Activated T-cell treated with anti-CD3 and anti-CD28 coated beads for 4 hours (primary cell): ENCODE measurements around the gene BTG1.
"Not testable (repeated sequence)": the region's sequence is repeated elsewhere in the genome, so short reads cannot be mapped to it uniquely, and the experiment has no call there.

ENCODE experiments used
- DNase-seq: peaks from one replicate; pipeline ENCODE4 v3.0.0-alpha.2; 2020

BTG1 gene

GRCh38 chr12:92147491-92147890 is 1.8 kb upstream of the BTG1 start:
- DNase-seq = no peak

- DNase-seq = no peak
These were observed 1.0 kb upstream of the BTG1 start for GRCh38 chr12:92146497-92147224.

- DNase-seq = peak; percentile 56
These were observed 240 bp downstream of the BTG1 start for GRCh38 chr12:92145481-92145730.

GRCh38 chr12:92144631-92145480 is 790 bp downstream of the BTG1 start:
- peak; percentile 38 for DNase-seq

GRCh38 chr12:92143686-92144630 is 1.7 kb downstream of the BTG1 start:
- DNase-seq = peak; percentile 51

- DNase-seq = no peak
These were observed 2.4 kb downstream of the BTG1 start for GRCh38 chr12:92143258-92143657.

GRCh38 chr12:92142251-92142926 is 3.3 kb downstream of the BTG1 start:
- DNase-seq = no peak

- DNase-seq = no peak
These were observed 4.0 kb downstream of the BTG1 start for GRCh38 chr12:92141591-92142121.

GRCh38 chr12:92140896-92141536 is 4.6 kb downstream of the BTG1 start:
- DNase-seq = no peak

- DNase-seq = no peak
These were observed 5.5 kb downstream of the BTG1 start for GRCh38 chr12:92140156-92140555.

- no peak for DNase-seq
These were observed 6.0 kb downstream of the BTG1 start for GRCh38 chr12:92139634-92140150.

- no peak for DNase-seq
These were observed 7.0 kb downstream of the BTG1 start for GRCh38 chr12:92138626-92139025.

GRCh38 chr12:92138144-92138543 is 7.5 kb downstream of the BTG1 start:
- no peak for DNase-seq

GRCh38 chr12:92136965-92137721 is 8.5 kb downstream of the BTG1 start:
- no peak for DNase-seq

GRCh38 chr12:92136026-92136730 is 9.5 kb downstream of the BTG1 start:
- DNase-seq = no peak

- not testable (repeated sequence) for DNase-seq
These were observed 10.1 kb downstream of the BTG1 start for GRCh38 chr12:92135541-92135940.

GRCh38 chr12:92134638-92135274 is 10.9 kb downstream of the BTG1 start:
- no peak for DNase-seq

- no peak for DNase-seq
These were observed 11.6 kb downstream of the BTG1 start for GRCh38 chr12:92133795-92134637.

- no peak for DNase-seq
These were observed 12.5 kb downstream of the BTG1 start for GRCh38 chr12:92133171-92133570.
